Ovary (tissue), 3 donors: ENCODE measurements around the gene FAM24B.

Experiments used
- CTCF ChIP-seq, 3 donors: fragments of 450-650 bp in 2 of 3; fragments of 200-600 bp in 1 of 3; IDR thresholded peaks; one replicate each; pipeline versions ENCODE4 v1.5.1 to v1.8.0; 2016 to 2022; ENCODE audit warnings: antibody characterized with exemption in 3 of 3, mild to moderate bottlenecking in 1 of 3
- POLR2A ChIP-seq: fragments of 450-650 bp; IDR thresholded peaks from one replicate; pipeline ENCODE4 v1.6.1; 2017; ENCODE audit warnings: antibody characterized with exemption, mild to moderate bottlenecking, moderate library complexity
- donor health status: DM: no; HTN: no; CAD: no.

GRCh38 chr10:122815458-122815857, 63.9 kb downstream of the FAM24B start:
- TF ChIP-seq CTCF (IDR thresholded peaks at IDR 0.05) (no peak), POLR2A (no peak)
